ENCODE results near the gene TK1.

GRCh38 chr17:78132767-78133178, 54.1 kb downstream of the TK1 start:
- TF ChIP-seq POLR2A (IDR thresholded peaks at IDR 0.05) = no peak
- TF ChIP-seq CTCF (IDR thresholded peaks at IDR 0.05) = no peak
